ENCODE results near the gene PLXNA4.

PLXNA4 gene

DNA sequence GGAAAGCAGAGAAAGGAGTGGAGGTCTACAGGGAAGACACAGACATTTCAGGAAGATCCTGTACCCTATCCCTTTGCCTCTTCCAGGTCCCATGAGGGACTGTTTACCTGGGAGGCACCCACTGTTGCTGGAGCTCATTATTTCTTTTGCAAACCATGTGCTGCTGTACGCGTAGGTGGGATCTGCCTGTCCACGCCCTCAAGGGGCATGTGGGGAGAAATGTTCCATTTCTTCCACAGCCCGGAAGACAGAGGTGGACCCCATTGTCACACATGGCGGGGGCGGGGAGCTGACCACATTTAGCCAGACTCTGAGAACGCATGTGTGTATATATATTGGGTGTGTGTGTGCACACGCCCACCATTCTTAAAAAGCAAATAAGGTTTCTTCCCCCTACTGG lies 2.0 kb downstream of the PLXNA4 start:
- no peak for TF ChIP-seq SUZ12 (IDR thresholded peaks at IDR 0.05)
- ChIA-PET POLR2A (interaction anchor here (0.8 kb wide), 1 partner anchor 885 kb away, joined by 3 read pairs; no protein-coding TSS in a partner anchor), CTCF (no interaction called here)
- DNase-seq (ENCODE audit: extremely low spot score): no peak

DNA sequence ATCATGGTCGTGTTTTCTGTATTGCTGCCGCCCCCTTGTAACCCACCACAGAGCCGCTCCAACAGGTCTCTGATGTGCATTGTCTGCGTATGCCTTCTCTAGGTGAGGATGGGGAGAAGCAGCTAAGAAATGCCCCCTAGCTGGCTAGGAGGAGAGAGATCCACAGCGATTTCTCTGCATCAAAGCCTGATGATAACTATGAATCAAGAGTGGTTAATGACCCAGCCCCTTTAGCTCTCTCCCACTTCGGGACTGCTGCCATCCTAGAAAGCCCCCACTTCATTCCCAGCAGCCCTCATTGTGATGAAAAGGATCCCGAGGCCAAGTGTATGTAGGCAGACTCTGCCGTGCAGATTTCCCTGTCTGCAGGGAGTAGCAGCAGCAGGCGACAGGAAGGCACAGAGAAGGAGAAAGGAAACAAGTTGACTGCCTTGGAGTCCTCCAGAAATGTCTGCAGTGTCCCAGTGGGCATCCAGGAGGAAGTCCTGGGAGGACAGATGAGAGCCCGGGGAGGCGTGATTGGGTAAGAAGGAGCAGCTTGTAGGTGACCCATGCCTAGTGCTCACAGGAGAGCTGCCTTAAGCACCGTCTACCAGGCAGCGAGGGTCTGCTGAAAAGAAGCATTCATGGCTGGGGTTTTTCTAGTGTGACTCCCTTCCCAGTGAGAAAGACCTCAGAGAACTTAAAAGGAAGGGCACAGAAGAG lies 2.9 kb downstream of the PLXNA4 start:
- POLR2A ChIA-PET: interaction anchor here (0.8 kb wide), 1 partner anchor 884 kb away, joined by 3 read pairs; no protein-coding TSS in a partner anchor
- CTCF ChIA-PET: no interaction called here
- no peak for DNase-seq (ENCODE audit: extremely low spot score)
- TF ChIP-seq LEF1 (IDR thresholded peaks at IDR 0.05; ENCODE audit: borderline replicate concordance) (no peak), FOXA1 (IDR thresholded peaks at IDR 0.05) (no peak), TARDBP (IDR thresholded peaks at IDR 0.05) (no peak), FOXM1 (IDR thresholded peaks at IDR 0.05; ENCODE audit: borderline replicate concordance) (no peak), HDGF (IDR thresholded peaks at IDR 0.05; ENCODE audit: borderline replicate concordance) (no peak)

DNA sequence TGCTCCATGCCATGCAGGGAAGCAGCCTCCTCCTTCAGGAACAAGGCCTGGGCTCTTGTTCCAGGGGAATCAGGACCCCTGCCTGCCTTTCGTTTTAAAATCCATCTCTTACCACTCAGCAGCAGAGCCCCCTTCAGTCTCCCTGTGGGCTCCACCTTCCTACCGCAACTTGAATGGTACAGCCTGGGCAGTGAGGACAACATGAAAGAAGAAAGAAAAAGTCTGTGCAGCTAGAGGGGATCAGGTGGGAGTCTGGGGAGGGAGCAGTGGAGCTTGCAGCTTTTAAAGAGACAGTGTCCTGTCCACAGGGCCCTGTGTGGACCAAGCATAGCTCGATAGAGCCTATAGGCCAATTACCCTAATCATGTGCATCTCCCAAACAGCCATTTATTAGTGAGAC lies 3.7 kb downstream of the PLXNA4 start:
- TF ChIP-seq SUZ12 (IDR thresholded peaks at IDR 0.05) (no peak), HDGF (IDR thresholded peaks at IDR 0.05; ENCODE audit: borderline replicate concordance) (no peak), LEF1 (IDR thresholded peaks at IDR 0.05; ENCODE audit: borderline replicate concordance) (no peak), ELF4 (IDR thresholded peaks at IDR 0.05) (no peak), ZNF384 (IDR thresholded peaks at IDR 0.05) (no peak), FOXA1 (IDR thresholded peaks at IDR 0.05) (no peak), L3MBTL2 (conservative IDR thresholded peaks at IDR 0.05) (no peak), ARNT (IDR thresholded peaks at IDR 0.05) (no peak), SP1 (IDR thresholded peaks at IDR 0.05) (no peak), TARDBP (IDR thresholded peaks at IDR 0.05) (no peak)
- TF ChIP-seq, protein P1, sequence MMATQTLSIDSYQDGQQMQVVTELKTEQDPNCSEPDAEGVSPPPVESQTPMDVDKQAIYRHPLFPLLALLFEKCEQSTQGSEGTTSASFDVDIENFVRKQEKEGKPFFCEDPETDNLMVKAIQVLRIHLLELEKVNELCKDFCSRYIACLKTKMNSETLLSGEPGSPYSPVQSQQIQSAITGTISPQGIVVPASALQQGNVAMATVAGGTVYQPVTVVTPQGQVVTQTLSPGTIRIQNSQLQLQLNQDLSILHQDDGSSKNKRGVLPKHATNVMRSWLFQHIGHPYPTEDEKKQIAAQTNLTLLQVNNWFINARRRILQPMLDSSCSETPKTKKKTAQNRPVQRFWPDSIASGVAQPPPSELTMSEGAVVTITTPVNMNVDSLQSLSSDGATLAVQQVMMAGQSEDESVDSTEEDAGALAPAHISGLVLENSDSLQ (IDR thresholded peaks at IDR 0.05): no peak
- ChIA-PET POLR2A (no interaction called here), CTCF (no interaction called here)
- no peak for DNase-seq (ENCODE audit: extremely low spot score)

DNA sequence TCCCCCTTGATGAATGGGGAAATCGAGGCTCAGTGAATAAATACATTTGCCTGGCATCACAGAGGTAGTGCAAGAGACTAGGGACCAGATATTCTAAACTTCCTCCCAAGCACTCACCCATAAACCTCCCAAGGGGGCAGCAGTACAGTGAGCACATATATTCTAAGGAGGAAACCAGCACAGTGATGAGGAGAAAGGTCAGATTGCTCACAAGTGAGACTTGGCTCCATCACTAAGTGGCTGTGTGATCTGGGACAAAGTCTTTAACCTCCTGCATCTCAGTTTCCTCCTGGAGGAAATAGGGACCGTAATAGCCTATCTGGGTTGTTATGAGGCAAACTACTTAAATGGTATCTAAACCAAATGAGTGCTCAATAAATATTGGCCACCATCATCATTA lies 4.3 kb downstream of the PLXNA4 start:
- ChIA-PET CTCF (no interaction called here), POLR2A (no interaction called here)
- DNase-seq (ENCODE audit: extremely low spot score): no peak
- TF ChIP-seq FOXK2 (IDR thresholded peaks at IDR 0.05): no peak
- TF ChIP-seq, protein P1 (IDR thresholded peaks at IDR 0.05): no peak
- no peak for TF ChIP-seq FOXM1 (IDR thresholded peaks at IDR 0.05; ENCODE audit: borderline replicate concordance)
- TF ChIP-seq CTBP1 (IDR thresholded peaks at IDR 0.05; ENCODE audit: borderline replicate concordance): no peak

DNA sequence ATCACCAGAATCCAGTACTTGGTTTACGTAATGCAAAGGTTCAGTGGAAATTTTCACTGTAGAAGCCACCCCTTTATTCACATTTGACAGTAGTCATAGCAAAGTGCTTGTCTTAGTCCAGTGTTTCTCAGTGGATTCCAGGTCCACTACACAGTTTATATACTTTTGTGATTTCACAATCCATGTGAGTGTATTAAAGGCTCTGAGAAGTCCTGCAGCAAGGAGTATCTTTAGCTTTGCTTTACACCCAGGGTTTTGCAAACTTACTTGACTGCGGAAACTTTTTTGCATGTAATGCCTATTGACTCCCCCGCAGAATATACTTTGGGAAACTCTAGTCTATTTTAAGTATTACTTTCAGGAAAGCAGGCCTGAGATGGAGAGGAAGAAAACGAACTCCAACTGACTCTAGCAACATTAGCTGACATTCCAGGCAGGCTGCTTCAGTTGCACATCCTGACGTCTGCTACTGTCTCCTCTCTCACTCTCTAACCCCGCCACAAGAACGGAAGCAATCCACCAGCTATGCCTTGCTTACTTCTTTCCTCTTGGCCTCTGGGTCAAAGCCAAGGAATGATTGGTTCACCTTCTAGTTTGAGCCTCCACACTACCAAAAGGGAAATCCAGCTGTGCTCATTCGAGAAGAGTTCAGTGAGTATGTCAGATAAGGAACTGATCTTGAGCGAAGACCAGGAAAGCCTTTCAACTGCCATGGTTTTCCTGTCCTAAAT lies 6.2 kb downstream of the PLXNA4 start:
- POLR2A ChIA-PET: no interaction called here

DNA sequence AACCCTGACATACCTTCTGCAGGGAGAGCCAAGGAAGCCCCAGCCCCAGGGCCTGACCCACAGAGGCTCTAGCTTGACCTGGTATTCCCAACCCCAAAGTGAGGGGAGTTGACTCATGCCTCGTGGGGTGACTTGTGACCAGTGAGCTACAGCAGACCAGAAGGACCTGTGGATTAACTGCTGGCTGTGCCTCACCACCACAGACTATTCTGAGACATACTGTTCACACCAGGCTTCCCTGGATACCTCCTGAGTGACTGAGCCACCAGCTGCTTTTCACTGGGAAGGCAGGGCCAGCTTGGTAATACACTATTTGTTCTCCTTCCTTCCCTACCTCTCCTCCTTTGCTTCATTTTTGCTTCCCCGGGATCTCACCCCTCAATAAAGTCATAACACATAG lies 7.3 kb downstream of the PLXNA4 start:
- ChIA-PET POLR2A (interaction anchor here (1.0 kb wide), 1 partner anchor 11 kb away, joined by 3 read pairs; no protein-coding TSS in a partner anchor), CTCF (interaction anchor here (0.8 kb wide), 1 partner anchor 232 kb away, joined by 3 read pairs; no protein-coding TSS in a partner anchor)
- TF ChIP-seq TARDBP (IDR thresholded peaks at IDR 0.05): no peak
- no peak for TF ChIP-seq NFRKB (IDR thresholded peaks at IDR 0.05)
- no peak for TF ChIP-seq ARNT (IDR thresholded peaks at IDR 0.05)
- no peak for TF ChIP-seq FOXK2 (IDR thresholded peaks at IDR 0.05)
- no peak for TF ChIP-seq BHLHE40 (IDR thresholded peaks at IDR 0.05; ENCODE audit: borderline replicate concordance)
- TF ChIP-seq LEF1 (IDR thresholded peaks at IDR 0.05; ENCODE audit: borderline replicate concordance): no peak
- TF ChIP-seq, protein P1 (IDR thresholded peaks at IDR 0.05): no peak
- TF ChIP-seq FOXM1 (IDR thresholded peaks at IDR 0.05; ENCODE audit: borderline replicate concordance): no peak
- no peak for TF ChIP-seq SP1 (IDR thresholded peaks at IDR 0.05)
- TF ChIP-seq ZNF384 (IDR thresholded peaks at IDR 0.05): no peak
- no peak for TF ChIP-seq L3MBTL2 (conservative IDR thresholded peaks at IDR 0.05)
- no peak for TF ChIP-seq HDGF (IDR thresholded peaks at IDR 0.05; ENCODE audit: borderline replicate concordance)
- TF ChIP-seq CTBP1 (IDR thresholded peaks at IDR 0.05; ENCODE audit: borderline replicate concordance): no peak
- no peak for TF ChIP-seq FOXA1 (IDR thresholded peaks at IDR 0.05)
- TF ChIP-seq SUZ12 (IDR thresholded peaks at IDR 0.05): no peak
- no peak for TF ChIP-seq ELF4 (IDR thresholded peaks at IDR 0.05)
- no peak for DNase-seq (ENCODE audit: extremely low spot score)

More for the DNA sequence above, 6.2 kb downstream of the PLXNA4 start:
- CTCF ChIA-PET: no interaction called here
- DNase-seq (ENCODE audit: extremely low spot score): no peak
- no peak for TF ChIP-seq TARDBP (IDR thresholded peaks at IDR 0.05)

DNA sequence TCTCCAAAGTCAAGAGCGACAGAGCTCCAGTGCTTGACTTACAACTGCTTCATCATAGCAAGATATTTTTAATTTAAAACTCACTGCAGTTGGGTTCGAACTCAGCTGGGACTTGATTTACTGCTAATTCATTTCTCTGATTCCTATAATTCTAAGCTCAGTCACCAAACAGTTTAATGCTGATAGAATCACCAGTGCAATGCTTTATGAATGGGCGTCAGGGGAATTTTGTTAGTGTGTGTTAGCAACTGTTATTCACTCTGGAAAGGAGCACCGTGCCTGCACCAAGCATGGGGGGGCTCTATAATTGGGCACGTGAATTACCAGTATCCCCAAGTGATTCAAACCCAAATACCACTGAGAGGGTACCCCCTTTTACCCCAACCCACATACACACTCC lies 10.4 kb downstream of the PLXNA4 start:
- TF ChIP-seq HDGF (IDR thresholded peaks at IDR 0.05; ENCODE audit: borderline replicate concordance) (no peak), LEF1 (IDR thresholded peaks at IDR 0.05; ENCODE audit: borderline replicate concordance) (no peak), SP1 (IDR thresholded peaks at IDR 0.05) (no peak), FOXM1 (IDR thresholded peaks at IDR 0.05; ENCODE audit: borderline replicate concordance) (no peak), TARDBP (IDR thresholded peaks at IDR 0.05) (no peak), ARNT (IDR thresholded peaks at IDR 0.05) (no peak), ZNF384 (IDR thresholded peaks at IDR 0.05) (no peak), ELF4 (IDR thresholded peaks at IDR 0.05) (no peak), BHLHE40 (IDR thresholded peaks at IDR 0.05; ENCODE audit: borderline replicate concordance) (no peak), NFRKB (IDR thresholded peaks at IDR 0.05) (no peak), SUZ12 (IDR thresholded peaks at IDR 0.05) (no peak), FOXA1 (IDR thresholded peaks at IDR 0.05) (no peak), L3MBTL2 (conservative IDR thresholded peaks at IDR 0.05) (no peak), FOXK2 (IDR thresholded peaks at IDR 0.05) (no peak), CTBP1 (IDR thresholded peaks at IDR 0.05; ENCODE audit: borderline replicate concordance) (no peak)
- TF ChIP-seq, protein P1 (IDR thresholded peaks at IDR 0.05): no peak
- ChIA-PET CTCF (interaction anchor here (0.6 to 0.7 kb wide), 2 partner anchors 48 to 645 kb away, joined by 4 read pairs; no protein-coding TSS in a partner anchor), POLR2A (no interaction called here)
- no peak for DNase-seq (ENCODE audit: extremely low spot score)
